Tibial nerve (tissue), 3 donors: Measurements from ENCODE around the gene MYADML2.

Experiments
- POLR2A ChIP-seq, 2 donors: fragments of 450-650 bp; IDR thresholded peaks; one replicate each; pipeline ENCODE4 v1.6.1; 2017; ENCODE audit warnings: antibody characterized with exemption in 2 of 2, mild to moderate bottlenecking in 2 of 2, moderate library complexity in 2 of 2
- TF ChIP-seq, protein P1 (sequence below), 5 experiments: fragments of 200-600 bp in 3 of 5; fragments of 450-650 bp in 2 of 5; sonication (generic) in 3 of 5; IDR thresholded peaks; one replicate each; pipeline ENCODE4 v1.5.1; 2016 to 2019; ENCODE audit warnings: antibody characterized with exemption in 5 of 5, mild to moderate bottlenecking in 3 of 5, moderate library complexity in 2 of 5

DNA sequence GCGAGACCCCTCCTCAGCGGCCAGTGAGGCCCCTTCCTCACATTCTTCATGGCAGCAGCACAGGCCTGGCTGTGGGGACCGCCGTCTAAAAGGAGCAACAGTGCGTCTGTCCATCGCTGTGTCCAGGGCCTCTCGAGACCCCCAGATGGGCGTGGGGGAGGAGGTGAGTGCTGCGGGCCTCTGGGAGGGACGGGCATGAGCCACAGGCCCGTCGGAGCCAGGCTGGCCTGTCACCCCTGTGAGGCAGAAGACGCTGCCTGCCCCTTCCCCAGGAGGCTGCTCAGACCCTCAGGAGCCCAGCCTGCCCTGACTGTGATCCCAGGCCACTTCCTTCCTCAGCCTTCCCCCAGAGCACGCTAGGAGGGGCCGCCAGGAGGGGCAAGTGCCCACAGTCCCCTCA is 7.8 kb downstream of the MYADML2 start:
- no peak for TF ChIP-seq POLR2A (IDR thresholded peaks at IDR 0.05)
- TF ChIP-seq, protein P1, sequence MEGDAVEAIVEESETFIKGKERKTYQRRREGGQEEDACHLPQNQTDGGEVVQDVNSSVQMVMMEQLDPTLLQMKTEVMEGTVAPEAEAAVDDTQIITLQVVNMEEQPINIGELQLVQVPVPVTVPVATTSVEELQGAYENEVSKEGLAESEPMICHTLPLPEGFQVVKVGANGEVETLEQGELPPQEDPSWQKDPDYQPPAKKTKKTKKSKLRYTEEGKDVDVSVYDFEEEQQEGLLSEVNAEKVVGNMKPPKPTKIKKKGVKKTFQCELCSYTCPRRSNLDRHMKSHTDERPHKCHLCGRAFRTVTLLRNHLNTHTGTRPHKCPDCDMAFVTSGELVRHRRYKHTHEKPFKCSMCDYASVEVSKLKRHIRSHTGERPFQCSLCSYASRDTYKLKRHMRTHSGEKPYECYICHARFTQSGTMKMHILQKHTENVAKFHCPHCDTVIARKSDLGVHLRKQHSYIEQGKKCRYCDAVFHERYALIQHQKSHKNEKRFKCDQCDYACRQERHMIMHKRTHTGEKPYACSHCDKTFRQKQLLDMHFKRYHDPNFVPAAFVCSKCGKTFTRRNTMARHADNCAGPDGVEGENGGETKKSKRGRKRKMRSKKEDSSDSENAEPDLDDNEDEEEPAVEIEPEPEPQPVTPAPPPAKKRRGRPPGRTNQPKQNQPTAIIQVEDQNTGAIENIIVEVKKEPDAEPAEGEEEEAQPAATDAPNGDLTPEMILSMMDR (IDR thresholded peaks at IDR 0.05): no peak
